ENCODE results near the gene MCF2L.
"Not testable (repeated sequence)": the region's sequence is repeated elsewhere in the genome, so short reads cannot be mapped to it uniquely, and the experiment has no call there.

MCF2L gene

GRCh38 chr13:113069861-113070805 lies 101.1 kb downstream of the MCF2L start:
- no peak for DNase-seq

DNA sequence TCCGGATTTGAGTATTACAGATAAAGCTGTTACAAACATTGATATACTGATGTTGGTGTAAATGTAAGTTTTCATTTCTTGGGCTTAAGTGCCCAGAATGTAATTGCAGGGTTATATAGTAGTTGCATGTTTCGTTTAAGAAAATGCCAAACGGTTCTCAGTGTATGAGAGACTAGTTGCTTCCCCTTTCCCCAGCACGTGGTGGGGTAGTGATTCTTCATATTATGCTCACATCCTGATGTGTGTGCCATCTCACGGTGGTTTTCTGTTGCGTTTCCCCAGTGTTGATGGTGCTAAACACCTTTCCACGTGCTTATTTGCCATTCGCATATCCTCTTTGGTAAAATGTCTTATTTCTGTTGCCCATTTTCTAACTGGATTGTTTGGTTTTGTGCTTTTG lies 101.8 kb downstream of the MCF2L start:
- no peak for DNase-seq

DNA sequence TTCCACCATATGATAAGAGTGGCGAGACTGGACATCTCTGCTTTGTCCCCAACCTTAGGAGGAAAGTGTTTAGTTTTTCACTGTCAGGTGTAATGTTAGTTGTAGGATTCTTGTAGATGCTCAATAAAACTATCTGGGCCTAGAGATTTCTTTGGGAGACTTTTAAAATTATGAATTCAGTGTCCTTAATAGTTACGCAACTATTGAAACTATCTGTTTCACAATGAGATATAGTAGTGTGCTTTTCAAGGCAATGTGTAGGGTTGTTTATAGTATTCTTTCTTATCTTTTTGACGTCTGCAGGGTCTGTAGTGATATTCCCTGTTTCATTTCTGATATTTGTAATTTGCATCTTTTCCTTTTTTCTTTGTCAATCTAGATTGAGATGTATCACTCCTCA lies 103.4 kb downstream of the MCF2L start:
- no peak for DNase-seq

DNA sequence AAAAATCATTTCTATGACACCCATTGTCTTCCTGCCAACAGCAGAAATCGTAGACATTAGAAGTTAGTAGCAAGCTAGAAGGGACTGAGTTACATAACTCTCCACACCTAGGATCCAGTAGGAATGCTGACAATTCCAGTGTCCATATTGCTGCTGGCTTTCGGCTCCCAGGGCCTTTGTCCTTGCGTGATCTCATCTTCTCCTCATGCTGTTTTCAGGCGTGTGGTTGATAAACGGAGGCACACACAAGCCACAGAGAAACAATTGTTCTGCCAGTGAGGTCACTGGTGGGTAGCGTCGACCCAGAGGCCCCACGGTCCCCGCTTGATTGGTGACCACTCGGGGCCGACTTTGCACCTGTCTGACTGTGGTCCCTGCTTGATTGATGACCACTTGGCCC lies 104.9 kb downstream of the MCF2L start:
- DNase-seq: no peak

DNA sequence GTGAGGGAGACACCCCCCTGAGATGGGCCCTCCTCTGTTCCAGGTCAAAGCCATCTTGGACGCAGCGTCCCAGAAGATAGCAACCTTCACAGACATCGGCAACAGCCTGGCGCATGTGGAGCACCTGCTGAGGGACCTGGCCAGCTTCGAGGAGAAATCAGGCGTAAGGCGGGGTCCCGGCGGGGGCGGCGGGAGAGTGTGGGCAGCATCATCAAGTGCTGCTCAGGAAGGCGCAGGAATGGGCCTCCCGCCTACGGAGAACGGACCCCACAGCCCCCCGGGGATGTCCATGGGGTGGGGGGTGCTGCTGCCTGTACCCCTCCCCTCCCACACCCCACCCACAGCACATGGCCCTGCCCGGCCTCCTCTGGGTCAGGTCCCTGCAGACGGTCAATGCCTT lies 105.4 kb downstream of the MCF2L start:
- no peak for DNase-seq

- DNase-seq: no peak
Measured at GRCh38 chr13:113074876-113075275, 105.9 kb downstream of the MCF2L start.

GRCh38 chr13:113075711-113076110 lies 106.7 kb downstream of the MCF2L start:
- DNase-seq: no peak

DNA sequence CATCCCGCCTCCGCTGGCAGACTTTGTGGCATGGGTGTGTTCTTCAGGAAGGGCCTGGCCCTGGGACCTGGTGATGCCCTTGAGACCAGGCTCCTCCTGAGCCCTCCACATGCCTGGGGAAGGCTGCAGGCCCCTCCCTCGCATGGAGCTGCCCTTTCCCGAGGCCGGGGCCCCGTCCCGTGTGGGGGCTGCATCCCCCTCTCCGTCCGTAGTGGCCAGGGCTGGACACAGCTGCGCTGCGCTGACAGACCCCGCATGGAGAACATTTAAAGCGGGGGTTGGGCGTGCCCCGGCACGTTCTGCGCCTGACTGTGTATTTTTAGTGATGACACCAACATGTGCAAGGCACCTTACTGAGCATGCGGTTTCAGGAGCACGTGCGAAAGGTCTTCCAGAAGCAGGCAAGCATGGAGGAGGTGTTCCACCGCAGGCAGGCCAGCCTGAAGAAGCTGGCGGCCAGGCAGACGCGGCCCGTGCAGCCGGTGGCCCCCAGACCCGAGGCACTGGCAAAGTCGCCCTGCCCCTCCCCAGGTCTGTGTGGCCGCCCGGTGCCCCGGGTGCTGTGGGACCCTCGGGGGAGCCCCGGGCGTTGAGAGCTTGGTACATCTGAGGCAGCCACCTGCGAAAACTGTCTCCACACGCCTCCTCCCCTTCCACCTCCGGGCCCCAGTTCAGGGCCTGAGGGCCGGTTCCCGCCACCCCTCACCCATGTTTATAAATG lies 107.8 kb downstream of the MCF2L start:
- DNase-seq: no peak

- DNase-seq: no peak
Measured at GRCh38 chr13:113077566-113077952, 108.5 kb downstream of the MCF2L start.

GRCh38 chr13:113077953-113078901 lies 109.2 kb downstream of the MCF2L start:
- no peak for DNase-seq

DNA sequence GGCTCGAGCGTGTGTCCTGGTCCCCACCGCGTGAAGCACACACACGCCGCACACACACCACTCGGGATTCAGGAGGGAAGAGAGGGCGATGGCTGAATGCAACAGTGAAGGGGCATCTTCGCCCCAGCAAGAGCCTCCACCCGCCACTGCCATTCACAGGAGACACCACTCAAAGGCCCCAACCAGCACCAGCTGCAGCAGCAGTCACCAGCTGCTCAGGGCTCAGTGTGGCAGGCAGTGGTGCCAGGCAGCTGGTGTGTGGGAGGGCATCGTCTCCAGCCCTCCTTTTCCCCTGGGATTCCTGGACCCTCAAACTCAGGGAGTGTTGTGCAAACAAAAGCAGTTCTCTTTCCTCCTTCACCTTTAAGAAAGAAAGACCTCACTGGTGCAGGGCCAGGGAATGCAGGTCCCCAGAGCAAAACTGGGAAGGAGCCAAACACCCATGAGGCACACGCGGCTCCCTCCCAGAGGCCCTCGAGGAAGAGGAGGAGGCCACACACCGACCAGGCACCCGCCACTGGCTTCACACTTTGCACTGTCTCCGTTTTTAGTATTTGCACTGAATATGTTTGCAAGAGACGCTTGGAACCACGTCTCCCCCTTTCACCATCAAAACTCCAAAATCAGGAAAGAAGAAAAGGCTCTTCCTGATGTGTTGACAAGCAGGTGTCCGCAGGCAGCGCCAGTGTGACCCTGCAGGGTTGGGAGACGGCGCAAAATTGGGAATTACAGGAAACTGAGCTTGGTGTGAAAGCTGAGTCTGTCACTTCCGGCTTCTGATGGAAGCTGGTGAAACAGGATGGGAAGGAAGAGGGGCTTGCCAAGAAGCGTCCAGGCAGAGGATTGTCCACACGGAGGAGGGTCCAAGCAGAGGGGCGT lies 110.1 kb downstream of the MCF2L start:
- DNase-seq: peak; percentile 25

DNA sequence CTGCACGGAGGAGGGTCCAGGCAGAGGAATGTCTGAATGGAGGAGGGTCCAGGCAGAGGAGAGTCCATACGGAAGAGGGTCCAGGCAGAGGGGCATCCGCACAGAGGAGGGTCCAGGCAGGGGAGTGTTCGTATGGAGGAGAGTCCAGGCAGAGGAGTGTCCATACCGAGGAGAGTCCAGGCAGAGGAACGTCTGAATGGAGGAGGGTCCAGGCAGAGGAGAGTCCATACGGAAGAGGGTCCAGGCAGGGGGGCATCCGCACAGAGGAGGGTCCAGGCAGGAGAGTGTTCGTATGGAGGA lies 110.7 kb downstream of the MCF2L start:
- not testable (repeated sequence) for DNase-seq

DNA sequence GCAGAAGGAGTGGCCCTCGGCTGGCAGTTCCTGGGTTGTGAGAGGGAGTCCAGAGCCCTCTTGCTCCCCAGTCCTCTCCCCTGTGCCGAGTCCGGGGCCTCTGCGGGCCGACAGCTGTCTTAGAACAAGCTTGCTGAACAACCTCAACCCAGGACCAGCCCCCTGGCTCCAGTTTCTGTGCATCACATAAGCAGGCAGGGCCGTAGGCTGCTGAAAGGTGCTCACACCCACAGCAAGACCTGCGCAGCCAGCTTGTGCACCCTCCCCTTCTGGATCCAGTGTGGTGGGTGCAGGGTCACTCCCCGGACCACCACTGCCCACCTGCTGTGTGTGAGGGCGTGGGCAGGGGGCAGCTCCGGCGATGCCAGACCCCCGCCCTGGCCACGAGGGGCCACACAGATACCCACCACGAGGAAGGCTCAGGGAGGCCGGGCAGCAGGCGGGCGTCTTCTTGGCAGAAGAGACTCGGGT lies 111.4 kb downstream of the MCF2L start:
- no peak for DNase-seq

- DNase-seq: no peak
Measured at GRCh38 chr13:113080901-113081521, 112.0 kb downstream of the MCF2L start.

GRCh38 chr13:113082198-113083021 lies 113.4 kb downstream of the MCF2L start:
- DNase-seq: no peak

GRCh38 chr13:113083022-113083373 lies 114.0 kb downstream of the MCF2L start:
- DNase-seq: no peak

DNA sequence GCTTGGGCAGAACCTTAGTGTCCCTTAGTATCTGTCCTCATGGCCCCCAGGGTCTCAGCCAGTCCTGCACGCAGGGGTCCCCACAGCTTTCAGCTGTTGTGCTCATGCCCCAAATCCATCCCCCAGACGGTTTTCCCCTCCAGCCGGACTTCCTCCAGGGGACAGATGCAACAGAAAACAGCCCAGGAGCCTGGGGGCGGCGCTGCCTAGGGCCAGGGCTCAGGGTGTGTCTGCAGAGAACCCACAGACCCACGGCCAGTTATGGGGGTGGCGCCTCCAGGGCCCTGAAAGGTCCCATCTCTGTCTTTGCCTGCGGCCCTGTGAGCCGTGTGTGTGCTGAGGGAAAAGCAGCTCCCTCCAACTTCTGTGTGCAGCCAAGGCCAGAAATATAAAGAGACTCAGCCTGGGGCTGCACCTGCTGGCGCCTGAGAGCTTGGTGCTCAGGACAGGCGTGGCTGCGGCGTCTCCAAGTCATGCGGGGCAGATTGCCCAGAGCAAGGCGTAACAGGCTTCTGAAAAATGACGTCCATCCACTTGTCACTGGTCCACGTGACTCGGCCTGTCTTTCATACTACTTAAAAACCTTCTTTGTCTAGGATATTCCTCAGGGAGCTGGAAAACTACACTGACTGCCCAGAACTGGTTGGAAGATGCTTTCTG lies 114.5 kb downstream of the MCF2L start:
- DNase-seq: peak; percentile 76

- no peak for DNase-seq
Measured at GRCh38 chr13:113084094-113084942, 115.3 kb downstream of the MCF2L start.

DNA sequence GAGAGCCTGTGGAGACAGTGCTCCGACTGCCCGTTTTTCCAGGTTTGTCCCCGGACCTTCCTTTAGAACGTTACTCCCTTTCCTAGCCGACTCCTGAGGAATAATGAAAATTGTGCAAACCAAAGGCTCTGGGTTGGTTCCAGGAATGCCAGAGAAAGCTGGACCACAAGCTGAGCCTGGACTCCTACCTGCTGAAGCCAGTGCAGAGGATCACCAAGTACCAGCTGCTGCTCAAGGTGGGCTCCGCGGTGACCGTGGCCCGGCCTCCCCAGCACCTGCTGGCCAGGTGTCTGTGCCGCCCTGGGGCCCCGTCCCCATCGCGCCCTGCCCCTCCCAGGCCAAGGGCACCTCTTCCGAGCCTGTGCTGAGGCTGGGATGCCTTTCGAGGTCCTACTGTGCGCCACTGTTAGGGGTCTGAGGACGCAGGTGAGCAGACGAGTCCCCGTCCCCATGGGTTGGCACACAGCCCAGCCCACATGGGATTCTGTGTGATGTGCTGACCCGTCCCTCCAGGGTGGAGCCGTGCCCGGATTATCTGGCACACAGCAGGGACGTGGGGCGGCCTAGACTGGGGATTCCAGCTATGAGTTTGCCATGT lies 116.0 kb downstream of the MCF2L start:
- DNase-seq: no peak
